GM23338 (cell line): ENCODE measurements around the gene NLRX1.

ENCODE experiments used
- CREB1 ChIP-seq: fragments of 250-450 bp; sonication (Bioruptor Pico); IDR thresholded peaks from 2 replicates; pipeline ENCODE4 v1.5.0; 2020; ENCODE audit warnings: low read depth, mild to moderate bottlenecking, moderate library complexity
- EZH2 ChIP-seq: fragments of 200-600 bp; sonication (generic); IDR thresholded peaks from one replicate; pipeline ENCODE4 v1.8.0; 2017; ENCODE audit warnings: antibody characterized with exemption, mild to moderate bottlenecking, low read depth; ENCODE audit not compliant: unreplicated experiment
- EZH2phosphoT487 ChIP-seq: fragments of 200-600 bp; sonication (generic); IDR thresholded peaks from one replicate; pipeline ENCODE4 v1.8.1; 2018; ENCODE audit warnings: antibody characterized with exemption; ENCODE audit not compliant: unreplicated experiment
- JUNB ChIP-seq: IDR thresholded peaks from one replicate; pipeline ENCODE4 v1.6.1; 2016; ENCODE audit warnings: antibody characterized with exemption; ENCODE audit not compliant: unreplicated experiment
- NANOG ChIP-seq: IDR thresholded peaks from 2 replicates; pipeline ENCODE4 v1.6.1; 2016; ENCODE audit warnings: antibody characterized with exemption, borderline replicate concordance
- POLR2AphosphoS5 ChIP-seq: IDR thresholded peaks from 2 replicates; pipeline ENCODE4 v1.6.1; 2016; ENCODE audit warnings: antibody characterized with exemption, low read depth
- STAT1 ChIP-seq: IDR thresholded peaks from one replicate; pipeline ENCODE4 v1.6.1; 2016; ENCODE audit warnings: antibody characterized with exemption; ENCODE audit not compliant: unreplicated experiment
- ZNF114 ChIP-seq: fragments of 250-450 bp; sonication (Bioruptor Pico); IDR thresholded peaks from 2 replicates; pipeline ENCODE4 v1.5.0; 2020; ENCODE audit warnings: mild to moderate bottlenecking, moderate library complexity
- ZNF331 ChIP-seq: fragments of 250-450 bp; sonication (Bioruptor Pico); IDR thresholded peaks from 2 replicates; pipeline ENCODE4 v1.5.0; 2020; ENCODE audit warnings: low read depth, mild to moderate bottlenecking, moderate library complexity
- TF ChIP-seq, protein P1 (sequence below): IDR thresholded peaks from one replicate; pipeline ENCODE4 v1.6.1; 2018; ENCODE audit warnings: antibody characterized with exemption; ENCODE audit not compliant: unreplicated experiment
- TF ChIP-seq, protein P2 (sequence below), 2 experiments: fragments of 200-600 bp in 1 of 2; sonication (generic) in 1 of 2; conservative IDR thresholded peaks; 2 replicates each; pipeline versions ENCODE4 v1.5.1 to v1.6.1; 2016 to 2017; ENCODE audit warnings: antibody characterized with exemption in 2 of 2, low read depth in 2 of 2, mild to moderate bottlenecking in 2 of 2, moderate library complexity in 1 of 2
- TF ChIP-seq, protein P3 (sequence below): IDR thresholded peaks from 2 replicates; pipeline ENCODE4 v1.6.1; 2016; ENCODE audit warnings: antibody characterized with exemption
- TF ChIP-seq, protein P4 (sequence below): fragments of 250-450 bp; sonication (Bioruptor Pico); IDR thresholded peaks from 2 replicates; pipeline ENCODE4 v1.5.0; 2020; ENCODE audit warnings: mild to moderate bottlenecking, moderate library complexity

DNA sequence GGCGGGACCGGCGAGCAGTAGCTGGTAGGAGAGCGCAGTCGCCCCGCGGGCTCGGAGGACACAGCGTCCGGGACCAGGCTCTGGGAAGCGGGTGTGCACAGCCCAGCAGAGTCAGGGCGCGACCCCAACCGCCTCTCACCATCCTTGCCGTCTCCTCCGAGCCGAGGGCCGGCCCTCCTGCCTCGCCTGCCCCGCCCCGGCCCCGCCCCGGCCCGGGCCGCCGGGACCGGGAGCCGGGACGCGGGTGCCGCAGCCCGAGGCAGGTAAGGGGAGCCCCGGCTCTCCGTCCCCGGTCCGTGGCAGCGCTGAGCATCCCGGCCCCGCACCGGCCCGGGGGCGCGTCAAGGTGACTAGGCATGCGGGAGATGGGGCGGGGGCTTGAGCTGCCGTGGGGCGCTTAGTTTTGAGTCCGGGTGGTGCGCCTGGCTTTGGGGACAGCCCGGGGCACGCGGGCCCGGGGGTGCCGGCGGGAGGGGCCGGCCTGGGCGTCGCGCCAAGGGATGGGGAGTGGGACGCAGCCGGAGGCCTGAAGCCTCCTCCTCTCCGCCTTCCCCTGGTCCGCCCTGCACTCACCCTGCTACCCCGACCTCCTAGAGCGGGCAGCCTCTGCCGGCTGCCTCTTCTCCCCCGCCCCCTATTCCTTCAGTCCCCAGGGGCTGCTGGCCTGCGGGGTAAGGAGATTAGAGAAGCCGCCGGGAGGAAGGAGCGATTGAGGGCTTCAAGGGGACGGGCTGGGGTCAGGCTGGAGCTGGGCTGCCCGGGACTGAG is 19.3 kb upstream of the NLRX1 start, which contains the start of gene ABCG4:
- TF ChIP-seq, protein P1, sequence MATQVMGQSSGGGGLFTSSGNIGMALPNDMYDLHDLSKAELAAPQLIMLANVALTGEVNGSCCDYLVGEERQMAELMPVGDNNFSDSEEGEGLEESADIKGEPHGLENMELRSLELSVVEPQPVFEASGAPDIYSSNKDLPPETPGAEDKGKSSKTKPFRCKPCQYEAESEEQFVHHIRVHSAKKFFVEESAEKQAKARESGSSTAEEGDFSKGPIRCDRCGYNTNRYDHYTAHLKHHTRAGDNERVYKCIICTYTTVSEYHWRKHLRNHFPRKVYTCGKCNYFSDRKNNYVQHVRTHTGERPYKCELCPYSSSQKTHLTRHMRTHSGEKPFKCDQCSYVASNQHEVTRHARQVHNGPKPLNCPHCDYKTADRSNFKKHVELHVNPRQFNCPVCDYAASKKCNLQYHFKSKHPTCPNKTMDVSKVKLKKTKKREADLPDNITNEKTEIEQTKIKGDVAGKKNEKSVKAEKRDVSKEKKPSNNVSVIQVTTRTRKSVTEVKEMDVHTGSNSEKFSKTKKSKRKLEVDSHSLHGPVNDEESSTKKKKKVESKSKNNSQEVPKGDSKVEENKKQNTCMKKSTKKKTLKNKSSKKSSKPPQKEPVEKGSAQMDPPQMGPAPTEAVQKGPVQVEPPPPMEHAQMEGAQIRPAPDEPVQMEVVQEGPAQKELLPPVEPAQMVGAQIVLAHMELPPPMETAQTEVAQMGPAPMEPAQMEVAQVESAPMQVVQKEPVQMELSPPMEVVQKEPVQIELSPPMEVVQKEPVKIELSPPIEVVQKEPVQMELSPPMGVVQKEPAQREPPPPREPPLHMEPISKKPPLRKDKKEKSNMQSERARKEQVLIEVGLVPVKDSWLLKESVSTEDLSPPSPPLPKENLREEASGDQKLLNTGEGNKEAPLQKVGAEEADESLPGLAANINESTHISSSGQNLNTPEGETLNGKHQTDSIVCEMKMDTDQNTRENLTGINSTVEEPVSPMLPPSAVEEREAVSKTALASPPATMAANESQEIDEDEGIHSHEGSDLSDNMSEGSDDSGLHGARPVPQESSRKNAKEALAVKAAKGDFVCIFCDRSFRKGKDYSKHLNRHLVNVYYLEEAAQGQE: no peak
- no peak for TF ChIP-seq NANOG
- TF ChIP-seq EZH2: peak; percentile 37
- TF ChIP-seq, protein P2, sequence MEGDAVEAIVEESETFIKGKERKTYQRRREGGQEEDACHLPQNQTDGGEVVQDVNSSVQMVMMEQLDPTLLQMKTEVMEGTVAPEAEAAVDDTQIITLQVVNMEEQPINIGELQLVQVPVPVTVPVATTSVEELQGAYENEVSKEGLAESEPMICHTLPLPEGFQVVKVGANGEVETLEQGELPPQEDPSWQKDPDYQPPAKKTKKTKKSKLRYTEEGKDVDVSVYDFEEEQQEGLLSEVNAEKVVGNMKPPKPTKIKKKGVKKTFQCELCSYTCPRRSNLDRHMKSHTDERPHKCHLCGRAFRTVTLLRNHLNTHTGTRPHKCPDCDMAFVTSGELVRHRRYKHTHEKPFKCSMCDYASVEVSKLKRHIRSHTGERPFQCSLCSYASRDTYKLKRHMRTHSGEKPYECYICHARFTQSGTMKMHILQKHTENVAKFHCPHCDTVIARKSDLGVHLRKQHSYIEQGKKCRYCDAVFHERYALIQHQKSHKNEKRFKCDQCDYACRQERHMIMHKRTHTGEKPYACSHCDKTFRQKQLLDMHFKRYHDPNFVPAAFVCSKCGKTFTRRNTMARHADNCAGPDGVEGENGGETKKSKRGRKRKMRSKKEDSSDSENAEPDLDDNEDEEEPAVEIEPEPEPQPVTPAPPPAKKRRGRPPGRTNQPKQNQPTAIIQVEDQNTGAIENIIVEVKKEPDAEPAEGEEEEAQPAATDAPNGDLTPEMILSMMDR (conservative IDR thresholded peaks at IDR 0.05; ENCODE audit: low read depth in 2 of 2): no peak
- no peak for TF ChIP-seq POLR2AphosphoS5
- no peak for TF ChIP-seq JUNB
- no peak for TF ChIP-seq CREB1 (CRISPR knock-in tag)
- TF ChIP-seq EZH2phosphoT487: no peak
- no peak for TF ChIP-seq ZNF331 (CRISPR knock-in tag)
- no peak for TF ChIP-seq STAT1
- TF ChIP-seq, protein P3, sequence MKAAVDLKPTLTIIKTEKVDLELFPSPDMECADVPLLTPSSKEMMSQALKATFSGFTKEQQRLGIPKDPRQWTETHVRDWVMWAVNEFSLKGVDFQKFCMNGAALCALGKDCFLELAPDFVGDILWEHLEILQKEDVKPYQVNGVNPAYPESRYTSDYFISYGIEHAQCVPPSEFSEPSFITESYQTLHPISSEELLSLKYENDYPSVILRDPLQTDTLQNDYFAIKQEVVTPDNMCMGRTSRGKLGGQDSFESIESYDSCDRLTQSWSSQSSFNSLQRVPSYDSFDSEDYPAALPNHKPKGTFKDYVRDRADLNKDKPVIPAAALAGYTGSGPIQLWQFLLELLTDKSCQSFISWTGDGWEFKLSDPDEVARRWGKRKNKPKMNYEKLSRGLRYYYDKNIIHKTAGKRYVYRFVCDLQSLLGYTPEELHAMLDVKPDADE: no peak
- TF ChIP-seq ZNF114 (CRISPR knock-in tag): no peak
- TF ChIP-seq, protein P4, sequence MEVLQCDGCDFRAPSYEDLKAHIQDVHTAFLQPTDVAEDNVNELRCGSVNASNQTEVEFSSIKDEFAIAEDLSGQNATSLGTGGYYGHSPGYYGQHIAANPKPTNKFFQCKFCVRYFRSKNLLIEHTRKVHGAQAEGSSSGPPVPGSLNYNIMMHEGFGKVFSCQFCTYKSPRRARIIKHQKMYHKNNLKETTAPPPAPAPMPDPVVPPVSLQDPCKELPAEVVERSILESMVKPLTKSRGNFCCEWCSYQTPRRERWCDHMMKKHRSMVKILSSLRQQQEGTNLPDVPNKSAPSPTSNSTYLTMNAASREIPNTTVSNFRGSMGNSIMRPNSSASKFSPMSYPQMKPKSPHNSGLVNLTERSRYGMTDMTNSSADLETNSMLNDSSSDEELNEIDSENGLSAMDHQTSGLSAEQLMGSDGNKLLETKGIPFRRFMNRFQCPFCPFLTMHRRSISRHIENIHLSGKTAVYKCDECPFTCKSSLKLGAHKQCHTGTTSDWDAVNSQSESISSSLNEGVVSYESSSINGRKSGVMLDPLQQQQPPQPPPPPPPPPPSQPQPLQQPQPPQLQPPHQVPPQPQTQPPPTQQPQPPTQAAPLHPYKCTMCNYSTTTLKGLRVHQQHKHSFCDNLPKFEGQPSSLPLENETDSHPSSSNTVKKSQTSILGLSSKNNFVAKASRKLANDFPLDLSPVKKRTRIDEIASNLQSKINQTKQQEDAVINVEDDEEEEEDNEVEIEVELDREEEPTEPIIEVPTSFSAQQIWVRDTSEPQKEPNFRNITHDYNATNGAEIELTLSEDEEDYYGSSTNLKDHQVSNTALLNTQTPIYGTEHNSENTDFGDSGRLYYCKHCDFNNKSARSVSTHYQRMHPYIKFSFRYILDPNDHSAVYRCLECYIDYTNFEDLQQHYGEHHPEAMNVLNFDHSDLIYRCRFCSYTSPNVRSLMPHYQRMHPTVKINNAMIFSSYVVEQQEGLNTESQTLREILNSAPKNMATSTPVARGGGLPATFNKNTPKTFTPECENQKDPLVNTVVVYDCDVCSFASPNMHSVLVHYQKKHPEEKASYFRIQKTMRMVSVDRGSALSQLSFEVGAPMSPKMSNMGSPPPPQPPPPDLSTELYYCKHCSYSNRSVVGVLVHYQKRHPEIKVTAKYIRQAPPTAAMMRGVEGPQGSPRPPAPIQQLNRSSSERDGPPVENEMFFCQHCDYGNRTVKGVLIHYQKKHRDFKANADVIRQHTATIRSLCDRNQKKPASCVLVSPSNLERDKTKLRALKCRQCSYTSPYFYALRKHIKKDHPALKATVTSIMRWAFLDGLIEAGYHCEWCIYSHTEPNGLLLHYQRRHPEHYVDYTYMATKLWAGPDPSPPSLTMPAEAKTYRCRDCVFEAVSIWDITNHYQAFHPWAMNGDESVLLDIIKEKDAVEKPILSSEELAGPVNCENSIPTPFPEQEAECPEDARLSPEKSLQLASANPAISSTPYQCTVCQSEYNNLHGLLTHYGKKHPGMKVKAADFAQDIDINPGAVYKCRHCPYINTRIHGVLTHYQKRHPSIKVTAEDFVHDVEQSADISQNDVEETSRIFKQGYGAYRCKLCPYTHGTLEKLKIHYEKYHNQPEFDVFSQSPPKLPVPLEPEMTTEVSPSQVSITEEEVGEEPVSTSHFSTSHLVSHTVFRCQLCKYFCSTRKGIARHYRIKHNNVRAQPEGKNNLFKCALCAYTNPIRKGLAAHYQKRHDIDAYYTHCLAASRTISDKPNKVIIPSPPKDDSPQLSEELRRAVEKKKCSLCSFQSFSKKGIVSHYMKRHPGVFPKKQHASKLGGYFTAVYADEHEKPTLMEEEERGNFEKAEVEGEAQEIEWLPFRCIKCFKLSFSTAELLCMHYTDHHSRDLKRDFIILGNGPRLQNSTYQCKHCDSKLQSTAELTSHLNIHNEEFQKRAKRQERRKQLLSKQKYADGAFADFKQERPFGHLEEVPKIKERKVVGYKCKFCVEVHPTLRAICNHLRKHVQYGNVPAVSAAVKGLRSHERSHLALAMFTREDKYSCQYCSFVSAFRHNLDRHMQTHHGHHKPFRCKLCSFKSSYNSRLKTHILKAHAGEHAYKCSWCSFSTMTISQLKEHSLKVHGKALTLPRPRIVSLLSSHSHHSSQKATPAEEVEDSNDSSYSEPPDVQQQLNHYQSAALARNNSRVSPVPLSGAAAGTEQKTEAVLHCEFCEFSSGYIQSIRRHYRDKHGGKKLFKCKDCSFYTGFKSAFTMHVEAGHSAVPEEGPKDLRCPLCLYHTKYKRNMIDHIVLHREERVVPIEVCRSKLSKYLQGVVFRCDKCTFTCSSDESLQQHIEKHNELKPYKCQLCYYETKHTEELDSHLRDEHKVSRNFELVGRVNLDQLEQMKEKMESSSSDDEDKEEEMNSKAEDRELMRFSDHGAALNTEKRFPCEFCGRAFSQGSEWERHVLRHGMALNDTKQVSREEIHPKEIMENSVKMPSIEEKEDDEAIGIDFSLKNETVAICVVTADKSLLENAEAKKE (CRISPR knock-in tag): no peak
